ENCODE measurements around the gene ACOT11. TPM values are rescaled to one million over a fixed set of nuclear protein-coding genes. Genes with fewer than 3 reads are reported as not detected.

Gene ACOT11
- total and polyA plus RNA-seq, 2 of the 4 experiments (the other 2 are of a cell fraction), result 2.5 to 2.7 TPM

DNA sequence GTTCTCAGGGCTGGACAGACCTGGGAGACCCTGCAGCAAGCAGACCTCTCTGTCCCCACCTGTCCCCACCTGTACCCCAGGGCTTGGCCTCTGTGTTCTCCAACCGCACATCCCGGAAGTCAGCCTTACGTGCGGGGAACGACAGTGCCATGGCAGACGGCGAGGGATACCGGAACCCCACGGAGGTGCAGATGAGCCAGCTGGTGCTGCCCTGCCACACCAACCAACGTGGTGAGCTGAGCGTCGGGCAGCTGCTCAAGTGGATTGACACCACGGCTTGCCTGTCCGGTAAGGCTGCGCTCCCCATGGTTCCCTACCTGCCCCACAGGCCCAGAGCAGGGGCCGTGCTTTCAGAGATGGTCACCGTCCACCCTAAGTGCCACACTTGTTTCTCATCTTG is 36.5 kb downstream of the ACOT11 start:
- Histone ChIP-seq H3K56ac (ENCODE audit: extremely low read depth, insufficient read depth, low read length) (no peak overlapping the region), H3K14ac (replicated peaks; ENCODE audit: low read depth, low read length) (no peak overlapping the region), H2BK20ac (ENCODE audit: low read depth, low read length) (no peak overlapping the region), H3K9ac (ENCODE audit: low read depth, low read length) (no peak overlapping the region), H4K20me1 (ENCODE audit: insufficient read depth, low read length) (no peaks in the 10 kb centered on the region), H3K27ac (ENCODE audit: insufficient read depth, low read length) (no peak overlapping the region), H2BK5ac (ENCODE audit: low read depth, low read length, poor library complexity, severe bottlenecking) (no peak overlapping the region), H2BK120ac (ENCODE audit: low read depth, low read length) (no peak overlapping the region), H3K4ac (ENCODE audit: low read depth, low read length) (no peak overlapping the region), H2AK5ac (ENCODE audit: low read depth, low read length) (no peak overlapping the region), H4K8ac (ENCODE audit: low read depth in 2 of 2, low read length in 2 of 2) (no peak overlapping the region), H2AFZ (replicated peaks; ENCODE audit: low read length, poor library complexity) (peak overlapping the region; percentile 3), H2BK15ac (ENCODE audit: low read depth, low read length) (no peak overlapping the region), H3K23ac (ENCODE audit: low read depth, low read length) (no peak overlapping the region), H4K91ac (ENCODE audit: insufficient read depth, low read depth, low read length) (no peak overlapping the region), H3K4me3 (ENCODE audit: insufficient read depth, low read depth, low read length) (no peak overlapping the region), H3K9me1 (ENCODE audit: insufficient read depth, low read length) (no peaks in the 10 kb centered on the region), H3K4me1 (ENCODE audit: control insufficient read depth, insufficient read depth, low read length) (peaks cover 3% of the 10 kb centered on the region; the same call in 1 of the 2 replicates), H4K5ac (ENCODE audit: low read depth, low read length) (no peak overlapping the region), H3K4me2 (ENCODE audit: low read depth, low read length) (no peak overlapping the region), H3K18ac (ENCODE audit: low read depth, low read length) (no peak overlapping the region), H3K9me3 (ENCODE audit: control insufficient read depth, insufficient read depth, low read length) (no peaks in the 10 kb centered on the region), H3K79me1 (ENCODE audit: low read depth in 1 of 2, low read length in 2 of 2) (no peaks in the 10 kb centered on the region), H3K36me3 (ENCODE audit: control insufficient read depth, insufficient read depth, low read length) (no peaks in the 10 kb centered on the region), H3K27me3 (ENCODE audit: control insufficient read depth, insufficient read depth, low read length) (peaks cover 2% of the 10 kb centered on the region; the same call in 1 of the 2 replicates), H2AK9ac (replicated peaks; ENCODE audit: low read depth, low read length, poor library complexity) (no peak overlapping the region)
- ChIA-PET CTCF (no interaction called here), POLR2A (ENCODE audit: unreplicated experiment) (no interaction called here)
- BruUV-seq (replicated peaks), result no TSS peak
- intact Hi-C loops (cut with micrococcal nuclease) (no loop called here), dilution Hi-C loops (cut with HindIII; ENCODE audit: low sequenced_read_pairs, unreplicated experiment) (no loop called here), in situ Hi-C loops (cut with MboI; ENCODE audit: low sequenced_read_pairs) (no loop called here)
- DNase-seq (no peak), ATAC-seq (ENCODE audit: low read depth) (no peak)
- no peak for TF ChIP-seq CHD1 (IDR thresholded peaks at IDR 0.05; ENCODE audit: low read depth, low read length)
- WGBS, 2 experiments (ENCODE audit: extremely low coverage in 2 of 2, insufficient read length in 1 of 2), result 92% methylated on average over 16 of the region's 17 CpGs; no CpG with 5 or more reads in 1 of the 2 experiments
